C1 segment of cervical spinal cord (tissue), 14 donors: ENCODE data around the gene CACNA1A.
"Not testable (repeated sequence)": the region's sequence is repeated elsewhere in the genome, so short reads cannot be mapped to it uniquely, and the experiment has no call there.

ENCODE experiments used
- DNase-seq, 14 donors: peaks; one replicate each; lab custom pipeline; 2025; lab: John Stamatoyannopoulos, UW

Gene CACNA1A

GRCh38 chr19:13281567-13282291 is 224.6 kb downstream of the CACNA1A start:
- DNase-seq = peak in 2 of 14 donors; percentile 1 to 5

DNA sequence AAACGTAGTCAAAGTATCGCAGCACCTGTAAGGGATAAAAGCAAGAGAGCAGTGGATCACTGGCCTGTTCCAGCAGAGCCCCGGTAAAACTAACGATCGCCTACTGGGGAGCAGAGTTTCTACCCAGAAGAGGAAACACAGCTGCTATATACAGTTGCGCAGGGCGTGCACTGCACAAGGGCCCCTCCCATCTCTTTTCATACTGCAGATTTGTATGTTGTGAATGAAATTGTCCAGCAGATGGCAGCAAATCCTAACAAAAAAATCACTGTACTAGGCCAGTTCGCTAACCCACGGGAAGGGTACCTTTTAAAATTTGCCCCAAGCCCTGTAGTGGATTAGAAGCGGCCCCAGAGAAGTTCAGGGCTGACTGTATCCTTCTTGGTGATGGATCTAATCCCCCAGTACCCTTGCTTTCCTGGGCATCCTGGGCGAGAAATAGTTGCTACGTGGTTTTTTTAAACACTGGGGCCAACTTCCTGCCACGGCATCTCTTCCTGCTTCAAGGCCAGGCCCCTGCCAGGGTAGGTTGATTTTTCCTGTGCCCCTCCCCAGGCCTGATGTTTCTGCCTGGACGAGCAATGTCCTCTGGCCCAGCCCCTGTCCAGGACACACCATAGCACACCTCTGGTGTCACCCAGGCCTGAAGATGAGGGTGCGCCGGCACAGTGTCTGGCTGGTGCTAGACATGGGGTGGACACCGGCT is 229.0 kb downstream of the CACNA1A start:
- peak in 9 of 14 donors; percentile 6 to 52 (median 35) for DNase-seq

DNA sequence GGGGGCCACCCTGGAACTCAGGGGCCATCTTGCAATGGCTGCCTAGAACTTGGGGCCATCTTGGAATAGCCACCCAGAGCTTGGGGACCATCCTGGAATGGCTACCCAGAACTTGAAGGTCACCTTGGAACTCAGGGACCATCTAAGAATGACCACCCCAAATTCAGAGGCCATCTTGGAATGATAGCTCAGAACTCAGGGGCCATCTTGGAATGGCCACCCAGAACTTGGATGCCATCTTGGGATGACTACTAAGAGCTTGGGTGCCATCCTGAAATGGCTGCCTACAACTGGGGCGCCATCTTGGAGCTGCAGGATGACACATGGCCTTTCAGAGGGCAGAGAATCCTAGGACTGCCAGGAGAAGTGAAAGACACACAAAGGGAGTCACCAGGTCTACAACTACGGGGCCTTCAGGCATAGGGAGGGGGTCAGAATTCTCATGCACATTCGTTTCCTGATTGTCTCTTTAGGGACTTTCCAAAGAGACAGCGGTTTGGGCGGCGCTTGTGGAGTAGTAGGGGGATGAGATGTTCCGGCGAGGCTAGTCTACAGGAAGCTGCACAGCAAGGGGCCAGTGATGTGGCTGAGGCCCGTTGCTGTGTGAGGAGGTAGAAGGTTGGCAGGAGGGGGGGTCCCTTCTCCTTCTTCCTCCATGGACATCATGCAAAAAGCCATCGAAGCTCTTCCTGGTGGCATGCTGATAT is 231.1 kb downstream of the CACNA1A start:
- DNase-seq = no peak

DNA sequence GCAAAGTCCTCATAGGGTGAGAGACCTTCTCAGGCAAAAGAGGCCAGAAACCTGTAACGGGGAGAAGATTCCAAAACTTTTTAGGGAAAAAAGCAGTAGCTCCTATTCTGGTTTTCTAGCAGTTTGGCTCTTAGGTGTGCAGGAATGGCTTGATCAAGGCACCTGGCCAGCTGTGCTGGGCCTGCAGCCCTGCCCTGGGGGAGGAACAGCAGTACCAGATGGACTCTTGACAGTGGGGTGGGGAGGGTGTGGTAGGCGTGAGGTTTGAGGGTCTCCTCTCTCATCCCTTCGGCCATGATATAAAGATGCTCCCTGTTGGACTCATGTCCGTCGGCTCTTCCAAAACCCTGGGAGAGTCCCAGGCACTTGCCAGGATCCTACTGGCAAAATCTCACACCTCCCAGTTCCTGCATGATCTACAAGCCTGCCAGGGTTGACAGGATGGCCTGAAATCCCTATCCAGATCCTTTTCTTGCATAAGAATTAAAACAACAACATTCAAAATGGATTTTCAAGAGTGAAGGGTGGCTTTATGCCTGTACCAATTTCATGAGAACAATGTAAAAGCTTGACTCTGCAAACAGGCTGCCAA is 235.7 kb downstream of the CACNA1A start:
- DNase-seq = peak in 2 of 14 donors; percentile 10 to 79

- DNase-seq = peak in 1 of 14 donors; percentile 44
These were observed 236.9 kb downstream of the CACNA1A start for GRCh38 chr19:13269348-13269747.

- DNase-seq = no peak
These were observed 238.4 kb downstream of the CACNA1A start for GRCh38 chr19:13267889-13268288.

DNA sequence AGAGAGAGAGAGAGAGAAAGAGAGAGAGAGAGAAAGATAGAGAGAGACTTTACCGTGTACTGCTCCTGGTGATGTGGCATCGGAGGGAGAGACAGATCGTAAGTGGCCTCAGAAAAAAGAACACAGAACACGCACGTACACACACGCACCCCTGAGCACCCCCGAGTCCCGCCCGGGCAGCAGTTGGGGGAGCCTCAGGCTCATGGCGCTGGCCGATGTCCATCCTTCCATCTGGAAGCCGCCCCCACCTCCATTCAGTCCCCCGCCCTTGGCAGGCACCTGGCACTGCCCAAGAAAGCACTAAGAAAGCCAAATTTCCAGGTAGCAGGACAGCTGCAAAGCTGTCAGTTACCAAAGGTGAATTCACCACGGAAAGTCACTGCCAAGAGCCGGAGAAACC is 239.1 kb downstream of the CACNA1A start:
- no peak for DNase-seq

DNA sequence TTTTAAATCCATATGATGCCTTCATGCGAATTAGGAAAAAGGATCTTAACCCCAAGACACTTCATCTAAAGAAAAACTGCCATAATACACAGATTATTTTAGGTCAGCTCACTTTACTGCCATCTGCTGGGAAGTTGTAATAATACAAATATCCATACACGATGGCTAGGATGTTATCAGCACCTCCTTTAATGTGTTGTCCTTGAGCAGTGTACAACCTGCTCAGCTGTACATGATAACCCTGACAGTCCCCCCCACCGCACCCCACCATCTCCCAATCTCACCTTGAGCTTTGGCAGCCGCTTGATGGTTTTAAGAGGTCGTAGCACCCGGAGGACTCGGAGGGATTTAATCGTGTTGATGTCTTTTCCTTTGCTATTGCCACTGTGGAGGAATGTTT is 243.8 kb downstream of the CACNA1A start:
- DNase-seq = peak in 1 of 14 donors; percentile 1

DNA sequence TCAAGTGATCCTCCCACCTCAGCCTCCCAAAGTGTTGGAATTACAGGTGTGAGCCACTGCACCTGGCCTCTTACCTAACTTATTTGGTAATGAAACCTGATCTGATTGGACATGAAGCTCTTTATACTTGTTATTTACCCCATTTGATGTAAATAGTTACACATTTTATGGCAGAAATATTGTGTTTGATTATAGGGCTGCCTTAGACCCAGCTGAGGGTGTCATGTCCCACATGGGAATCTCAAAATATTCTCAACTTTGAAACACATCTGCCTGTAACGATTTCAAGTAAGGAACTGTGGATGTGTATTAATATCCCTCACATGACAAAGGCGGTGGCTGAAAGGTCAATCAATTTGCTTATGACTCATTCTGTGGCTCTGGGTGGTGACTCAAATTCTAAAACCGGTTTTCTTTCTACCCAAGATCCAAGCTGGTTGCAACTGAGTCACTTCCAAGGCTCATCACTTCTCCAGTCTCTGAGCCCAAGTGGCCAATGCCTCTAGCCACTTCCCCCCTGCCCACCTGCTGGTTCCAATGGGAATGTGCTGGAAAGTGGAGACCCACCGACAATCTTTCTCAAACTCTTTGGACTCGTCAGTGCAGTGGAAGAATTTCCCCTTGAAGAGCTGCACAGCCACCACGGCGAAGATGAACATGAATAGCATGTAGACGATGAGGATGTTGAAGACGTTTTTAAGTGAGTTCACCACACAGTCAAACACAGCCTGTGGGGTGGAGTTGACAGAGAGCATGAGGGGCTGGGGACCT is 245.2 kb downstream of the CACNA1A start:
- DNase-seq = no peak

GRCh38 chr19:13256918-13257317 is 249.4 kb downstream of the CACNA1A start:
- DNase-seq = no peak

DNA sequence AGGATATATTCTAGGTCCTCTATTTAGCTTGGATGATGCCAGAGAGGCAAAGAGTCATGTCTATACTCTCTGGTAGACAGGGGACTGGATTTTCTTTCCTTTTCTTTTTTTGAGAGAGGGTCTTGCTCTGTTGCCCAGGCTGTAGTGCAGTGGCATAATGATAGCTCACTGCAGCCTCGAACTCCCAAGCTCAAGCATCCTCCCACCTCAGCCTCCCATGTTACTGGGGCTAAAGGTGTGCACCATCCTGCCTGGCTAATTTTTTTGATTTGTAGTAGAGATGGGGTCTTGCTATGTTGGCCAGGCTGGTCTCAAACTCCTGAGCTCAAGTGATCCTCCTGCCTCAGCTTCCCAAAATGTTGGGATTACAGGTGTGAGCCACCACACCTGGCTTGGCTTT is 249.9 kb downstream of the CACNA1A start:
- not testable (repeated sequence) for DNase-seq

GRCh38 chr19:13255719-13256059 is 250.6 kb downstream of the CACNA1A start:
- DNase-seq = no peak

- no peak for DNase-seq
These were observed 251.1 kb downstream of the CACNA1A start for GRCh38 chr19:13255041-13255718.

DNA sequence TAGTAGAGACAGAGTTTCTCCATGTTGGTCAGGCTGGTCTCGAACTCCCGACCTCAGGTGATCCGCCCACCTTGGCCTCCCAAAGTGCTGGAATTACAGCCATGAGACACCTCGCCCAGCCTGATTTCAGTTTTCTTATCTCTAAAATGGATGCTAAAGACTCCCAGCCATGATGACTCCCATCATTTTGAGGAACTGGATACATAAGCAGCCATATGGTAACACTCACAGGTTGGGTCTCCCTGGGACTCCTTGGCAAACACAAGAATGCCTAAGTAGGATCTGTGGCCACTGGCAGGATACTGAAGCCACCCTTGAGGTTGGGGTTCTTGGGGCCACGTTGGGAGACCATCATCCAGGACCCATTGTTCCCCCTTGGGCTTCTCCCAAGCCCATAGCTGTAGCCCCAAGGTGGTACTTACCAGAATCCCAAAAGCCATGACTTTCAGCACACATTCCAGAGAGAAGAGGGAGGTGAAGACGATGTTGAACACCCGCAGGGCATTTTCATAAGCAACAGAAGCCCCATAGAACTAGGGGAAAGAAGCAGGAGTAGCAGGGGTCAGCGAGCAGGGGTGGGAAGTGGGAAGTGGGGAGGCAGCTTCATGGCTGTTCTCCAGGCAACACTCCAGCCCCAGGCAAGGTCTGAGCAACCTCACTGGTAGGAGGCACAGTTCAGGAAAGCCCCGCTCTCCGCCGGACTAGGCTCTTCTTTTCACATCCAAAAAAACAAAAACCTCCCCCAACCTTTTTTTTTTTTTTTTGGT is 253.5 kb downstream of the CACNA1A start:
- no peak for DNase-seq

GRCh38 chr19:13244920-13245319 is 261.4 kb downstream of the CACNA1A start:
- DNase-seq = no peak

DNA sequence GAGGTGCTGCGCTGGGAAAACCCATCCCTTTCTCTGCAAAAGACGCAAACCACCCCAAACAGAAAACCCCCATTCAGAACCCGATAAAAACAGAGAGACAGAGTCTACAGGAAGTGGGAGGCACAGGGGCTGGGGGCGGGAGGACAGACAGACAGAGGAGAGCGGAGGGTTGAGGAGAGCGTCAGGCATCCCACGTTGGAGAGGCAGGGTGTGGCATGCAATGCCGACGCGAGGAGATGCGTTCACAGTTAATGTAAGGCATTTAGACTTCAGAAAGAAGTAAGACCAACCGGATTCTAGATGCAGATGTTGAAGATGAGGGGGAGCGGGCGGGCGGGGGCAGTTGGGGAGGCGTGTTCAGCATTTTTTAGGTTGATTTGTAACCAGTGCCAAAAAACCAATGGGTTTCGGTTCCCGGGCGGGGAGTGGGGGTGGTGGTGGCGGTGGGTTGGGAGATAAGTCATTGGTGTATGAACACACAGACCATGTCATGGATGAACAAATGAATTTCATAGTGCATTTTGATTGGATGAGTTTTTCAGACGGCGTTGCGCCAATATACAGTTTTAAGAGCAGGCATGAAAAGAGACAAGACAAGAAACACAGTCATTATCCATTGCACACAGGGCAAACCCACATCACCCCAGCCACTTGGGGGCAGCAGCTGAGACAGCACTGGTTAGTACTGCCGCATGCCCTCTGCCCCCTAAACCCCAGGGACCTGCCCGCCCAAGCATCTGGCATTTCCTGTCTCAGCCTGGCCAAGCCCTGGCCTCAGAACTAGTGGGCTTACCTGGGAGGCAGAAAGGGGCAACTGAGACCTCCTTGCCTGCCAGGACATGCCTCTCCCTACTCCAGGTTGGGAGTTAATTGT is 264.8 kb downstream of the CACNA1A start:
- DNase-seq = no peak

DNA sequence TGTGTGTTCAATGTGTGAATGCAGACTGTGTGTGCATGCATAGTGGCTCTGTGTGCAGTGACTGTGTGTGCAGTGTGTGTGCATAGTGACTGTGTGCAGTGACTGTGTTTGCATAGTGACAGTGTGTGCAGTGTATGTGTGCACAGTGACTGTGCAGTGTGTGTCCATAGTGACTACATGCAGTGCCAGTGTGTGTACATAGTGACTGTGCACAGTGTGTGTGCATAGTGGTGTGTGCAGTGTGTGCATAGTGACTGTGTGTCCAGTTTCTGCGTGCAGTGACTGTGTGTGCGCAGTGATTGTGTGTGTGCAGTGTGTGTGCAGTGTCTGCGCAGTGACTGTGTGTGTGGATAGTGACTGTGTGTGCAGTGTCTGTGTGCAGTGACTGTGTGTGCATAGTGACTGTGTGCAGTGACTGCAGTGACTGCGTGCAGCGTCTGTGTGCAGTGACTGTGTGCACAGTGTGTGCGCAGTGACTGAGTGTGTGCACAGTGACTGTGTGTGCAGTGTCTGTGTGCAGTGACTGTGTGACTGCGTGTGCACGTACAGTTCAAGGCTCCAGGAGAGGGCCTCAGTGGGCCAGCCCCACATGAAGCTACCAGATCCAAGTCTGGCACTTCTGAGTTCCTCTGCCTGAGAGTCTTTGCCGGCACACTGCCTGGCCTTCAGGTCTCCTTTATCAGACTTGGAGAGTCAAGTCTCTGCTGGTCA is 265.8 kb downstream of the CACNA1A start:
- DNase-seq = no peak

DNA sequence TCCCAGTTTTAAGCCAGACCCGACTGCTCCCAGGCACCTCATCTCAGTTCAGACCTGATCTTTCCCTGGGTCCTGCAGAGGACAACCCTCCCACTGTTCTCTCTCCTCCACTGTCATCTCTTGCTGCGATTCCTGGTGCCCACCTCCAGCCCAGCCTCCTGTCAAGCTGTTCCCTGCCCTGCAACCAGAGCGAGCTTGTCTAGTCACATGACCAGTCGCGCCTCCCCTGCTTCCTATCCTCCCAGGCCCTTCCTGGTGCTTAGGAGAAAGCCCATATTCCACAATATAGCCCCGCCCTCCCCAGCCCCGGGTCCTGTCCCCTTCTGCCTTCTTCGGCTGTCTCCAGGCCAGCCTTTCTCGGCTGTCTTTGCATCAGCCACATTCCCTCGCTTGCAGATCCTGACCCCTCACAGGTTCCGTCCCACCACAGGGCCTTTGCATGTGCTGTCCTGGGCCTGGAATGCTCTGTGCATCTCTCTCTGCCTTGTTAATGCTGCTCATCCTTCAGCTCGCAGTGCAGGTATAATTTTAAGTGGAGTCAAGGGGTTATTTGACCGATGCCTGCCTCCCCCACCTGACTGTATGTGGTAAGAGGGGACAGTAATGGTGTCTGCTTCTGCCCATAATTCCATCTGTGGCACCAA is 267.3 kb downstream of the CACNA1A start:
- no peak for DNase-seq
